Measurements from ENCODE around the gene PLD1. TPM values are rescaled to one million over a fixed set of nuclear protein-coding genes. Genes with fewer than 3 reads are reported as not detected.
"Not testable (repeated sequence)": the region's sequence is repeated elsewhere in the genome, so short reads cannot be mapped to it uniquely, and the experiment has no call there.

PLD1 gene
- total RNA-seq, 2 donors from 2014 or later, result 0.32 to 0.89 TPM

DNA sequence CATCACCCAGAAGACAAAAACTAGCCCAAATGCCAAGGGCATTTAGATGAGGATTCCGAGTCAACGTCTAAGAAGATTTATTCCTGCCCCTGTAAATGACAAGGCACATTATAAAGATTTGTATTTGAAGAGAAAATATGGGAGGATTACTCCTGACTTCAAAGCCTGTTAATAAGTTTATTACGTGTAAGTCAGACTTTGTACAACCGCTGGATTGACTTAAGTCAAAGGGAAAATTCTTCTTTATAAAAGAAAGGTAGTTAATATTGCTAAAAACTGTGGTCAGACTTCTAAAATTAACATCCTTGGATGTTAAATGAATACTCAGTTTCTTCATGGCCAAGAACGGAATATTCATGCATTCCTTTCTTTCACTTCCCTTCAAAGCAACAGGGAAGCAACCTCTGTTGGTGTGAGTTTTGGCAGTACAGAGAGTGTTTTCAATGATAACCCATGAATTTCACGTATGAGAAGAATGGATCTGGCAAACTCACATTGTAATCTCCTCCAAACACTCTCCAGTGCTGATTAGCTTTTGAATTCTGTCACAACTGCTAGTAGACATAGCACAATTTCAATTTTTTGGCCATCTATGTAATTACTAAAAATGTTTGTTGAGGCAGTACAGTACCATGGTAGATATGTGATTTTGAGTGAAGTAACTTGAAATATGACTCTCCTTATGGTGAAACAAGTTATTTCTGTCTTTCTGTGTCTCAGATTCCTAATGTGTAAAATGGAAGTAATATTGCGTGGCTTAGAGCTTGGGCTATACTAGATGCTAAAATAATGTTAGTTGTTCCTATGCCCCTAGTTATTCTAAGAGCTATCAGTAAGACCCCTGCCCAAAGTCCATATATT lies 62.0 kb downstream of the PLD1 start:
- H3K36me3 Mint-ChIP-seq, result no peaks in the 10 kb centered on the region
- no peaks in the 10 kb centered on the region for H3K9me3 Mint-ChIP-seq
- ATAC-seq, result no peak
- H3K27ac Mint-ChIP-seq, result no peak overlapping the region
- no peak for DNase-seq (ENCODE audit: low spot score in 2 of 2)

DNA sequence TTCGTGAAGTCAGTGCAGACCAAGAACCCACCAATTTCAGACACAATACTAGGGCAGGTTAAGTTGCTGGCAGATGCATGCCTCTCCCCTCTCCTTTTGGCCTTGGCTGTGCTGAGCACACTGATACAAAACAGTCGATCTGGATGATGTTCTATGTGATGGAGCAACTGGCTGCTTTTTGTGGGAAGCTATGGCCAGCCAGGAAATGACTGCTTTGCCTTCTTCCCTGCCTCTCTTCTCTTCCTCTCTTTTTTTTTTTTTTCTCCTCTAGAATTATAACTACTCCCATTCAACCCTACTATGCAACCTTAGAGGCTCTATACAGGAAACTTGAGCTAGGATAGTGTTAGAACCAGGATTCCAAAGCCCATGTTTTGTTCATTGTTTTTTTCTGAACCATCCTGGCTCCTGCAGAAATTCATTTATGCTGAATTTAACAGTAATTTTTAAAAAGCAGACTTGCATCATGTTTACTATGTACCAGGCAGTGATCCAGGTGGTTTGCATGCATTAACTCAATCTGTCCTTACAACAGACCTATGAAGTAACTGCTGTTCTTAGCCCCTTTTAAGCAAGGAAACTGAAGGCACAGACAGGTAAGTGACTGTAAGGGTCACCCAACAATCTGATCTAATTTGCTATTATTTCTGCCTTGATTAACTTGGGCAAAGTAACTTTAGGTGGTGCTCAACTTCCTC lies 62.9 kb downstream of the PLD1 start:
- H3K27ac Mint-ChIP-seq, result no peak overlapping the region
- H3K36me3 Mint-ChIP-seq, result no peaks in the 10 kb centered on the region
- ATAC-seq, result no peak
- DNase-seq (ENCODE audit: low spot score in 2 of 2), result no peak
- H3K9me3 Mint-ChIP-seq, result no peaks in the 10 kb centered on the region

DNA sequence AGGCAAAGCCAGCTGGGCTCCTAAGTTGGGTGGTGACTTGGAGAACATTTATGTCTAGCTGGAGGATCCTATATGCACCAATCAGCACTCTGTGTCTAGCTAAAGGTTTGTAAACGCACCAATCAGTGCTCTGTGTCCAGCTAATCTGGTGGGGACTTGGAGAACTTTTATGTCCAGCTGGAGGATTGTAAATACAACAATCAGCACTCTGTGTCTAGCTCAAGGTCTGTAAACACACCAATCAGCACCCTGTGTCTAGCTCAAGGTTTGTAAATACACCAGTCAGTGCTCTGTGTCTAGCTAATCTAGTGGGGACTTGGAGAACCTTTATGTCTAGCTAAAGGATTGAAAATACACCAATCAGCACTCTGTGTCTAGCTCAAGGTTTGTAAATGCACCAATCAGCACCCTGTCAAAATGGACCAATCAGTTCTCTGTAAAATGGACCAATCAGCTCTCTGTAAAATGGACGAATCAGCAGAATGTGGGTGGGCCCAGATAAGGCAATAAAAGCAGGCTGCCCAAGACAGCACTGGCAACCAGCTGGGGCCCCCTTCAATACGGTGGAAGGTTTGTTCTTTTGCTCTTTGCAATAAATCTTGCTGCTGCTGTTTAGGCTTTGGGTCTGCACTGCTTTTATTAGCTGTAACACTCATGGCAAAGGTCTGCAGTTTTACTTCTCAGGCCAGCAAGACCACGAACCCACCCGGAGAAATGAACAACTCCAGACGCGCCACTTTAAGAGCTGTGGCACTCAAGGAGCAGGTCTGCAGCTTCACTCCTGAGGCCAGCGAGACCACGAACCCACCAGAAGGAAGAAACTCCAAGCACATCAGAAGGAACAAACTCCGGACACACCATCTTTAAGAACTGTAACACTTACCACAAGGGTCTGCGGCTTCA lies 63.7 kb downstream of the PLD1 start:
- DNase-seq (ENCODE audit: low spot score in 2 of 2); ATAC-seq; H3K9me3 Mint-ChIP-seq; H3K27ac Mint-ChIP-seq; H3K36me3 Mint-ChIP-seq: not testable (repeated sequence)

DNA sequence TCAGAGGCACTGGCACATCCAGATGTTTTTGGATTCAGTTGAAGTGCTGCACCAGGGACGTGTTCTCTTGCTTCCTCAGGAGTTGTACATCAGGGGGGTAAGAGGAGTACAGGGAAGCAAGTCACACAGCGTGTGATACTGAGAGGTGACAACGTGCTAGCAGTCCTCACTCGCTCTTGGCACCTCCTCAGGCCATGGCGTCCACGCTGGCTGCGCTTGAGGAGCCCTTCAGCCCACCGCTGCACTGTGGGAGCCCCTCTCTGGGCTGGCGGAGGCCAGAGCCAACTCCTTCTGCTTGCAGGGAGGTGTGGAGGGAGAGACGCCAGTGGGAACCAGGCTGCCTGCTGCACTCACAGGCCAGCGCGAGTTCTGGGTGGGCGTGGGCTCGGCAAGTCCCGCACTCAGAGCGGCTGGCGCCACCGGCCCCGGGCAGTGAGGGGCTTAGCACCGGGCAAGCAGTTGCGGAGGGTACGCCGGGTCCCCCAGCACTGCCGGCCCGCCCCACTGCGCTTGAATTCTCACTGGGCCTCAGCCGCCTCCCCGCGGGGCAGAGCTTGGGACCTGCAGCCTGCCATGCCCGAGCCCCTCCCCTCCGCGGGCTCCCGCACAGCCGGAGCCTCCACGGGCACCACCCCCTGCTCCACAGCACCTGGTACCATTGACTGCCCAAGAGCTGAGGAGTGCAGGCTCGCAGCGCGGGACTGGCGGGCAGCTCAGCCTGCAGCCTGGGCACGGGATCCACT lies 64.5 kb downstream of the PLD1 start:
- H3K27ac Mint-ChIP-seq, result no peak overlapping the region
- DNase-seq (ENCODE audit: low spot score in 2 of 2), result no peak
- no peak for ATAC-seq
- no peaks in the 10 kb centered on the region for H3K36me3 Mint-ChIP-seq
- H3K9me3 Mint-ChIP-seq, result no peaks in the 10 kb centered on the region

DNA sequence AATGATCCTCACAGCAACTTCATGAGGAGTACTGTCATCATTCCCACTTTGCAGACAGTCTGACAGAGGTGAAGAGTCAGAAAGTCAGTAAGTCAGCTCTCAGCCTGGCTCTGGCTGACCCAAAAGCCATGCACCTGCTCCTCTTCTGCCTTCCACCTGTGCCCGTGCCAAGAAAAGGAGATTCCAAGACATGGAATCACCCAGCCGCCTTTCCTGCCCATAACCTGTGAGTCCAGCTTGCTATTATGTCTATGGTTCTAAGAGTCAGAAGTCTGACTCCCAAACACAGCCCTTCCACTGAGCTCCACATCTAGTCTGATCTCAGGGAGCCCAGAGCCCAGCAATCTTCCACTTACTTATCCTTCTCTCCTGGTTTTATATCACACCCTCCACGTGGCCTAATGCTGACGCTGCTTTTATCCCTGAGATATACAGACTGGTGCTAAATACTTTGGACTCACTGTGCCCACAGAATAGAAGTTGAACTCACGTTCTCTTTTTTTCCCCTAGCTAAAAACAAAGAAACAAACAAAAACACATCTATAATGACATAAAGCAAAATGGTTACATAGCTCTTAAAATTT lies 66.0 kb downstream of the PLD1 start:
- DNase-seq (ENCODE audit: low spot score in 2 of 2) (no peak), ATAC-seq (no peak)
- Mint-ChIP-seq H3K9me3 (no peaks in the 10 kb centered on the region), H3K27ac (no peak overlapping the region), H3K36me3 (no peaks in the 10 kb centered on the region)

DNA sequence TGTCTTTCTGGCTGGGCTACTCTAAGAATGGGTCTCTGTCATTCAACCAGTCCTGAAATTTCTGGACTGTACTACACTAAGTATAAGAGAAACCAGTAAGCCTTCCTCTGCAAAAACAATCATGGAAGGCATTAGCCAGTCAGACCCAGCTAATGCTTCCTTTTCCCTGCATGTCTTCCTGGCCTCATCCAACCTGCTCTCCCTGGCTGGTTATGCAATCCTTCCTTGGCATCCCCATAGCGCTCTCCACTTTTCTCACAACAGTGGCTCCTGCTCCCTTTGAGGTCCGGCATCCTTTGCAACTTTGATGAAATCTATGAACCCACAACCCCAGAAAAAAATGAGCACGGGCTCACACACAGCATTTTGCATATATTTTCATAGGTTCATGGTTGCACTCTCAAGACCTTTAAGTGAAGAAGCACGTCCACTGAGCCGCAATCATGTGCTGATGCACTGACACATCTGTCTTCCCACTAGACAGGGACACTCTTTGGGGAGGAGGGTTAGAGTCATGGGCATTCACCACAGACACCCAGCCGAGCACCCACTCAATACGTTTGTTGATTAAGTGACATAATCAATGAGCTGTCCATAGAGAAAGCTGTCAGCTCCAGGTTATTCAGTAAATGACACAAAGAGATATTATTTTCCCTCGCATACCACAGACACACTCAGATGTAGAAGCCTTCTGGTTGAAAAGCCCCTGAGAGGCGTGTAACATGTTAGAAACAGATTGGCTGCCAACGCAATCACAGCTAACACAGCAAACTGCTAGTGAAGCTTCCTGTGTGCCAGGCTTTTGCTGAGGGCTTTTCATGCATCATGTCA lies 66.7 kb downstream of the PLD1 start:
- Mint-ChIP-seq H3K36me3 (no peaks in the 10 kb centered on the region), H3K9me3 (no peaks in the 10 kb centered on the region), H3K27ac (no peak overlapping the region)
- ATAC-seq (no peak), DNase-seq (ENCODE audit: low spot score in 2 of 2) (no peak)

DNA sequence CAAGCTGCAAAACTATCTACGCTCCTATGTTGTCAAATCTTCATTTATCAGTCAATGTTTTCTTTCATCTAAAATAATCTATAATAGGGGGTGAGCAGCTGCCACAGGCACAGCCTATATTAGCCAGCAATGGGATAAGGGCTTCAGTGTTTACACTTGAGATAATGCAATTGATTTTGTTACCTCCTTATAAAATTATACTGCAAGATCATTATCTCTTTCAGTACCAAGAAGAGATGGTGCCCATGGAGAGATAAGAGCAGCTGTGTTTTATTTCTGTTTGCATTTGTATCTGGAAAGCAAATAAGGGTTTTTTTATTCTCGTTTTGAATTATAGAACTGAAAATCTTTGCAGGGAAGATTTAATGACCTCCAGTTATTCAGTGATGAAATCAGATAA lies 68.9 kb downstream of the PLD1 start:
- H3K36me3 Mint-ChIP-seq, result no peaks in the 10 kb centered on the region
- H3K27ac Mint-ChIP-seq, result no peak overlapping the region
- no peak for ATAC-seq
- H3K9me3 Mint-ChIP-seq, result no peaks in the 10 kb centered on the region
- no peak for DNase-seq (ENCODE audit: low spot score in 2 of 2)

DNA sequence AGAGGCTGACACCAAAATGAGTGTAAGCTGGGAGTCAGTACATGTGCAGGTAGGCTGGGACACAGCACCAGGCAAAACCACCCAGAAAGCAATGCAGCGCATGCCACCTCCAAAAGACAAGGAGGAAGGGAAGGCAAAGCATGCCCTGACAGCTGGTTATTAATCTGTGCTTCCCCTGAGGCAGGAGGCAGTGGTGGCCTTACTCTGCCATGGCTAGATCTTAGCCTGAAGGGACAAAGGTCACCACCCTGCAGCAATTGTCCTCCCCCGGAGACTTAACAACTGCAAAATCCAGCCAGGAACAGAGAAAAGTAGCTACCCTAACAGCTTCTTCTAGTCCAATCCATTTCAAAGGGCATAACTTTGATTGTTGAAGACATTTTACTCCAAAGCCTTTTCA lies 73.7 kb downstream of the PLD1 start:
- H3K36me3 Mint-ChIP-seq, result no peaks in the 10 kb centered on the region
- no peak for DNase-seq (ENCODE audit: low spot score in 2 of 2)
- ATAC-seq, result no peak
- H3K9me3 Mint-ChIP-seq, result no peaks in the 10 kb centered on the region
- H3K27ac Mint-ChIP-seq, result no peak overlapping the region

DNA sequence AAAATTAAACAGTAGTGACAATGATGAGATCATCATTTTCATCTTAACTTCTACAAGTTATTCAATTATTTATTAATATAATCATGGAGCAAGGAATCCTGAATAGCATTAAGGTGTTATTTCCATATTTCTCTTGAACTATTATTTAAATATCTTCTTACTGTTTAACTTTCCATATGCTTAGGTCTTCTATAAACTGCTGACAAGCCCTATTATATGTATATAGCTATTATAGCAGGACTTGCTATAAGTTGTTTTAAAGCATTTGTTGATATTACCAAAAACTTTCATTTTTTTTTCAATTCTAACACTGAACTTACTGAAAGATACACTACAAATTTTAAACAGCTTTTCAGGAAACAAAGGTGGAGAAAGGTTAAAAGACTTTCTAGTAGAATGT lies 76.7 kb downstream of the PLD1 start:
- Mint-ChIP-seq H3K9me3 (no peaks in the 10 kb centered on the region), H3K27ac (no peak overlapping the region), H3K36me3 (no peaks in the 10 kb centered on the region)
- ATAC-seq, result no peak
- no peak for DNase-seq (ENCODE audit: low spot score in 2 of 2)

DNA sequence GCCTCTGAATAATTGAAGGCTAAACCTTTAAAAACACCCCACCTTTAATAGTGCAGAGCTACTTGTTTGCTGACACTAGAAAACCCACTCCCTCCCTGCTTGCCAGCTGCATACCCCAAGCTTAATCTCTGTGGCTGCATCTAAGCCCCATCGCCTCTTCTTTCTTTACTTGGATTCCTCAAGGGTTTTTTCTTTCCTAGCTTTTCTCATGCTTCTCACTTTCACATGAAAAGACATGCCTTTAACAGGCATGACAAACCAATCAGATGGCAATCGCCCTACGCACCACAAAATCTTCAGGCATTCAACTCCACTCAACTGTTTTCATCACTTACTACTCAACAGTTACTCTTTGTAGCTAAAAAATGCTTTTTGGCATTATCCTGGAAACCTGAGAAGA lies 77.5 kb downstream of the PLD1 start:
- DNase-seq (ENCODE audit: low spot score in 2 of 2) (no peak), ATAC-seq (no peak)
- H3K36me3 Mint-ChIP-seq, result no peaks in the 10 kb centered on the region
- H3K27ac Mint-ChIP-seq, result no peak overlapping the region
- H3K9me3 Mint-ChIP-seq, result no peaks in the 10 kb centered on the region

DNA sequence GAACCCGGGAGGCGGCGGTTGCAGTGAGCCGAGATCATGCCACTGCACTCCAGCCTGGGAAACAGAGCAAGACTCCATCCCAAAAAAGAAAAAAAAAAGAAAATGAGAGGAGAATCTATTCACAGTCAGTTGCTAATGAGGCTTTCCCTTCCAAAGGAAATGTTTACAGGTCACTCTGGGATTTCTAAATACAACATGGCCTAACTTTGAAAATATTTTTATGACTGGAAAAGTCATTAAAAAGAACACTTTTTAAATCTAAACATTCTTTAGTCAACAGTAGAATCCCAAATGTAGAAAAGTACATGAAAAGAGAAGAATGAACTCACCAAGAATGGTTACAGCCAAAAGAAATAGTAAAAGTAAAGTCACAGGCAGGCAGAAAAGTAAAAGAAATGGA lies 78.6 kb downstream of the PLD1 start:
- no peak for ATAC-seq
- H3K9me3 Mint-ChIP-seq, result no peaks in the 10 kb centered on the region
- H3K36me3 Mint-ChIP-seq, result no peaks in the 10 kb centered on the region
- H3K27ac Mint-ChIP-seq, result no peak overlapping the region
- no peak for DNase-seq (ENCODE audit: low spot score in 2 of 2)

DNA sequence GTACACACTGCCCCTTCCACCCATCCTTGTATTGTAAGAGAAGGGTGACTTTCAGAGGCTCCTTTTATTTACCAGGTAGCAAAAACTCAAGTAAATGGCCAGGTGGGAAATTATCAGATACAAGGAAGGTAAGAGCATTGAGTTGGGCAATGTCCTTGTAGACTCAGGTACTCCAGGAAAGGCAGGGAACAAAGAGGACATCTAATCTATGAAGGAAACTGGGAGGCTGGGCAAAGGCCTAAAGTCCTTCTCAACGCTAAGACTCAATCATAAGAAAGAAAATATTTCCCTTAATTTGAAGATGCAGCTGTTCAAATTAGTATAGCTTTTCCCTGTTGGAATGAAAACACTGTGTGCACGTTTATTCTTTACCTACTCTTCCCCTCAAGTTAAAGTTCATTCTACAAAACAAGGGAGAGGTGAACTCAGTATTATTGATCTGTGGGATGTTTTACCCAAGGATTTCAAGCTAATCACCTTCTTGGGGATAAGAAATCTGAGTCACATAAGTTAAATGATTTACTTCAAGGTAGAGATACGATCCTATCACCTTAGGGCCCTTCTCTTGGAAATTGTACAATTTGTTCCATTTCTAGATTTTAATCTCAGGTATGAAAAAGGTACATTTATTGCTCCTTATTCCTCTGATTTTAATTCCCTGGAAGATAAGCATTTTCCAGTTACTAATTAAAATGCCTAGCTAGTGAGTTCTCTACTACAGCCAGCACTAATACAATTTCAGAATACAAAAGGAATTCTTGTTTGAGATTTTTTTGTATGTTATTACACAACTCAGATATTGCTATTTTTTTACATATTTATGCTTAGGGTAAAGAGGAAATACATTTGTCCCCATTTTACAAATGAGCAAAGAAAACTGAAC lies 80.6 kb downstream of the PLD1 start:
- ATAC-seq (no peak), DNase-seq (ENCODE audit: low spot score in 2 of 2) (no peak)
- no peak overlapping the region for H3K27ac Mint-ChIP-seq
- no peaks in the 10 kb centered on the region for H3K9me3 Mint-ChIP-seq
- H3K36me3 Mint-ChIP-seq, result no peaks in the 10 kb centered on the region

DNA sequence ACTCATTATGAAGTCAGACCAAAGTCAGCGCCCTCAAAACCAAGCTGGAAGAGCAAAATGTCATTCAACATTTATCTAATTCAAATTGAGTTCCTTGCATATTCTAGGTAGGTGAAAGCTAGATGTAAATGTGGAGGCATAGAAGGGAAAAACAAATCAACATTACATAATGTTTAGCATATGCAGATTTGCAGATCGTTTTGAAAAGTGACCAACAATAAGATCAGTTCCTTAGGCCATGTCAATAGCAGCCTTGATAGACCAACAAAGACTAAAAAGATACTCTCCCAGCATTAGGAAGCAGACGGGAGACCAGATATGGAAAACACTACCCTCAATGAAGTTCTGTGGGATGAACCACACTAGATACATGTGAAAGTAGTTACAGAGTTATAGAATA lies 83.0 kb downstream of the PLD1 start:
- Mint-ChIP-seq H3K36me3 (no peaks in the 10 kb centered on the region), H3K9me3 (no peaks in the 10 kb centered on the region), H3K27ac (no peak overlapping the region)
- DNase-seq (ENCODE audit: low spot score in 2 of 2), result no peak
- ATAC-seq, result no peak

DNA sequence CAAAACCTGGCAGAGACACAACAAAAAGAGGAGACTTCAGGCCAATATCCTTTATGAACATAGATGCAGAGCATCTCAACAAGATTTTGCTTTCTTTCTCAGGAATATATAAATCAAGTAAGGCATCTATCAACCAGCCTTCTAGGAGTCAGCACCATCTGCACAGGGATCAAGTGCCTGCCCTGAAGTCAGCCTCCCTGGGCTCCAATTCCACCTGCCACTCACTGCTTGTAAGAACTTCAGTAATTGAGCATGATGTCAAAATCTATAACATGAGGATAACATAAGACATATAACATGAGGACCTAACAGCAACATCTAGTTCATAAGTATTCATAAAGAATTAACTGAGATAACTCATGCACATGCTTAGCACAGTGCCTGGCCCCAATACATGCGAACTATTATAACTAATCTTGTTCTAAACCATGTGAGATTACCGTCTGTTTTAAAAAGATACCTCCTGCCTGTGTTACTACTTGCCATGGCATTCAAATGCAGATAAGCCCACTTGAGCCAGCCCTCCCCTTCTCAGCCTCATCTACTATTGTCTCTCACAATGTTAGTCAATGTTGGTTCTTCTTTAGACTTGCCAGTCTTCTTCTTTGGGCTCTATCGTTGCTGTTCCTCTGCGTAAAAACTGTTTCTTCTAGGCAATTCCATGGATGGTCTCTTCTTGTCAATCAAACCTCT lies 91.6 kb downstream of the PLD1 start:
- ATAC-seq (no peak), DNase-seq (ENCODE audit: low spot score in 2 of 2) (no peak)
- peaks cover 3 to 4% of the 10 kb centered on the region in 2 donors for H3K9me3 Mint-ChIP-seq
- H3K27ac Mint-ChIP-seq, result no peak overlapping the region
- no peaks in the 10 kb centered on the region for H3K36me3 Mint-ChIP-seq
